Measurements from ENCODE around the gene CDC42EP4.
"Not testable (repeated sequence)": the region's sequence is repeated elsewhere in the genome, so short reads cannot be mapped to it uniquely, and the experiment has no call there.

Gene CDC42EP4

GRCh38 chr17:73343168-73343634, 31.4 kb upstream of the CDC42EP4 start:
- peak; percentile 93 for DNase-seq (ENCODE audit: low spot score)

GRCh38 chr17:73342541-73343167, 30.9 kb upstream of the CDC42EP4 start:
- DNase-seq (ENCODE audit: low spot score) = peak; percentile 69

GRCh38 chr17:73342050-73342522, 30.3 kb upstream of the CDC42EP4 start:
- DNase-seq (ENCODE audit: low spot score) = peak; percentile 77

- DNase-seq (ENCODE audit: low spot score) = no peak
Measured at GRCh38 chr17:73341350-73342049, 29.7 kb upstream of the CDC42EP4 start.

GRCh38 chr17:73340093-73340596, 28.3 kb upstream of the CDC42EP4 start:
- DNase-seq (ENCODE audit: low spot score) = peak; percentile 91

GRCh38 chr17:73338566-73339197, 26.9 kb upstream of the CDC42EP4 start:
- DNase-seq (ENCODE audit: low spot score) = no peak

- DNase-seq (ENCODE audit: low spot score) = peak; percentile 41
Measured at GRCh38 chr17:73338050-73338521, 26.3 kb upstream of the CDC42EP4 start.

GRCh38 chr17:73337330-73337710, 25.5 kb upstream of the CDC42EP4 start:
- no peak for DNase-seq (ENCODE audit: low spot score)

GRCh38 chr17:73336408-73337329, 24.9 kb upstream of the CDC42EP4 start:
- DNase-seq (ENCODE audit: low spot score) = no peak

GRCh38 chr17:73335591-73336407, 24.0 kb upstream of the CDC42EP4 start:
- no peak for DNase-seq (ENCODE audit: low spot score)

GRCh38 chr17:73334771-73335513, 23.1 kb upstream of the CDC42EP4 start:
- no peak for DNase-seq (ENCODE audit: low spot score)

- not testable (repeated sequence) for DNase-seq (ENCODE audit: low spot score)
Measured at GRCh38 chr17:73333445-73333844, 21.6 kb upstream of the CDC42EP4 start.

- no peak for DNase-seq (ENCODE audit: low spot score)
Measured at GRCh38 chr17:73331060-73331459, 19.3 kb upstream of the CDC42EP4 start.

GRCh38 chr17:73327676-73328075, 15.9 kb upstream of the CDC42EP4 start:
- no peak for DNase-seq (ENCODE audit: low spot score)

GRCh38 chr17:73325527-73325842, 13.7 kb upstream of the CDC42EP4 start:
- peak; percentile 81 for DNase-seq (ENCODE audit: low spot score)

- no peak for DNase-seq (ENCODE audit: low spot score)
Measured at GRCh38 chr17:73324711-73325526, 13.1 kb upstream of the CDC42EP4 start.

- no peak for DNase-seq (ENCODE audit: low spot score)
Measured at GRCh38 chr17:73324160-73324475, 12.3 kb upstream of the CDC42EP4 start.

GRCh38 chr17:73323409-73324159, 11.8 kb upstream of the CDC42EP4 start:
- no peak for DNase-seq (ENCODE audit: low spot score)

Data from GM03348 (cell line).